ENCODE results near the gene DCAF15.

DNA sequence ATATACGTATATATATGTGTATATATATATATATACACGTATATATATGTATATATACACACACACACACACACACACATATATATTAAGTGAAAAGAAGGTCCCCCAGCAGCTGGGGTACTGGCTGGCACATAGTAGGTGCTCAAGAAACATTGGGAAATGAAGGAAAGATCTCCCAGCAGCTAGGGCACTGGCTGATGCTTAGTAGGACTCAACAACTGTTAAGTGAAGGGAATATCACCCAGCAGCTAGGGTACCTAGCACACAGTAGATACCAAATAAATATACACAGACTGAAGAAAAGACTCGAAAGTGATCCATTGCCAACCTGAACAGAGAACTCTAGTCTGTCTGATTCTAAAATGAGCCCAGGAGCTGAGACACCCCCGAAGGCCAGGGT, 26.3 kb upstream of the DCAF15 start:
- TF ChIP-seq EZH2phosphoT487 (IDR thresholded peaks at IDR 0.05; ENCODE audit: unreplicated experiment), result no peak
- TF ChIP-seq EZH2 (IDR thresholded peaks at IDR 0.05; ENCODE audit: low read depth, unreplicated experiment), result no peak
- TF ChIP-seq POLR2AphosphoS5 (IDR thresholded peaks at IDR 0.05; ENCODE audit: low read depth), result no peak
- TF ChIP-seq, protein P1, sequence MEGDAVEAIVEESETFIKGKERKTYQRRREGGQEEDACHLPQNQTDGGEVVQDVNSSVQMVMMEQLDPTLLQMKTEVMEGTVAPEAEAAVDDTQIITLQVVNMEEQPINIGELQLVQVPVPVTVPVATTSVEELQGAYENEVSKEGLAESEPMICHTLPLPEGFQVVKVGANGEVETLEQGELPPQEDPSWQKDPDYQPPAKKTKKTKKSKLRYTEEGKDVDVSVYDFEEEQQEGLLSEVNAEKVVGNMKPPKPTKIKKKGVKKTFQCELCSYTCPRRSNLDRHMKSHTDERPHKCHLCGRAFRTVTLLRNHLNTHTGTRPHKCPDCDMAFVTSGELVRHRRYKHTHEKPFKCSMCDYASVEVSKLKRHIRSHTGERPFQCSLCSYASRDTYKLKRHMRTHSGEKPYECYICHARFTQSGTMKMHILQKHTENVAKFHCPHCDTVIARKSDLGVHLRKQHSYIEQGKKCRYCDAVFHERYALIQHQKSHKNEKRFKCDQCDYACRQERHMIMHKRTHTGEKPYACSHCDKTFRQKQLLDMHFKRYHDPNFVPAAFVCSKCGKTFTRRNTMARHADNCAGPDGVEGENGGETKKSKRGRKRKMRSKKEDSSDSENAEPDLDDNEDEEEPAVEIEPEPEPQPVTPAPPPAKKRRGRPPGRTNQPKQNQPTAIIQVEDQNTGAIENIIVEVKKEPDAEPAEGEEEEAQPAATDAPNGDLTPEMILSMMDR (conservative IDR thresholded peaks at IDR 0.05; ENCODE audit: low read depth in 2 of 2), result no peak
- no peak for TF ChIP-seq ZNF114 (CRISPR knock-in tag; IDR thresholded peaks at IDR 0.05)
- TF ChIP-seq, protein P2, sequence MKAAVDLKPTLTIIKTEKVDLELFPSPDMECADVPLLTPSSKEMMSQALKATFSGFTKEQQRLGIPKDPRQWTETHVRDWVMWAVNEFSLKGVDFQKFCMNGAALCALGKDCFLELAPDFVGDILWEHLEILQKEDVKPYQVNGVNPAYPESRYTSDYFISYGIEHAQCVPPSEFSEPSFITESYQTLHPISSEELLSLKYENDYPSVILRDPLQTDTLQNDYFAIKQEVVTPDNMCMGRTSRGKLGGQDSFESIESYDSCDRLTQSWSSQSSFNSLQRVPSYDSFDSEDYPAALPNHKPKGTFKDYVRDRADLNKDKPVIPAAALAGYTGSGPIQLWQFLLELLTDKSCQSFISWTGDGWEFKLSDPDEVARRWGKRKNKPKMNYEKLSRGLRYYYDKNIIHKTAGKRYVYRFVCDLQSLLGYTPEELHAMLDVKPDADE (IDR thresholded peaks at IDR 0.05), result no peak
- no peak for TF ChIP-seq CREB1 (CRISPR knock-in tag; IDR thresholded peaks at IDR 0.05; ENCODE audit: low read depth)

Data from GM23338 (cell line).